ENCODE results near the gene SPPL3. TPM values are rescaled to one million over a fixed set of nuclear protein-coding genes. Genes with fewer than 3 reads are reported as not detected.

Gene SPPL3
- total RNA-seq, 1 experiment from 2014 or later = 32.5 TPM

- TF ChIP-seq ARID4B (CRISPR knock-in tag; IDR thresholded peaks at IDR 0.05; ENCODE audit: borderline replicate concordance) = no peak
- no peak for TF ChIP-seq USF1 (CRISPR knock-in tag; IDR thresholded peaks at IDR 0.05)
Measured at GRCh38 chr12:120758798-120759590, 145.2 kb downstream of the SPPL3 start (continued).

GRCh38 chr12:120757949-120758348 lies 146.2 kb downstream of the SPPL3 start:
- Mint-ChIP-seq H3K4me3 (no peak overlapping the region), H3K27me3 (ENCODE audit: low read depth) (no peaks in the 10 kb centered on the region), H3K4me1 (peaks cover 18% of the 10 kb centered on the region), H3K36me3 (peaks cover 12% of the 10 kb centered on the region), H3K27ac (no peak overlapping the region), H3K9me3 (peaks cover 17% of the 10 kb centered on the region)
- DNase-seq (ENCODE audit: low spot score) = no peak
- ATAC-seq = no peak
- ChIA-PET CTCF (interaction anchor here (0.6 to 2.8 kb wide), 2 partner anchors 20 to 62 kb away, joined by 3 to 7 read pairs; no protein-coding TSS in a partner anchor), POLR2A (no interaction called here)
- TF ChIP-seq ATF1 (CRISPR knock-in tag; IDR thresholded peaks at IDR 0.05) (no peak), FOXJ3 (CRISPR knock-in tag; IDR thresholded peaks at IDR 0.05; ENCODE audit: borderline replicate concordance) (no peak), GABPB1 (CRISPR knock-in tag; IDR thresholded peaks at IDR 0.05) (no peak), ATF3 (CRISPR knock-in tag; conservative IDR thresholded peaks at IDR 0.05) (no peak), ZNF219 (CRISPR knock-in tag; IDR thresholded peaks at IDR 0.05; ENCODE audit: borderline replicate concordance) (no peak), NR3C1 (CRISPR knock-in tag; conservative IDR thresholded peaks at IDR 0.05; ENCODE audit: low read depth) (no peak)

- H3K36me3 Mint-ChIP-seq = peaks cover 12% of the 10 kb centered on the region
- no peak overlapping the region for H3K27ac Mint-ChIP-seq
- TF ChIP-seq TCF7 (CRISPR knock-in tag; IDR thresholded peaks at IDR 0.05; ENCODE audit: low read depth) (no peak), ZNF423 (CRISPR knock-in tag; IDR thresholded peaks at IDR 0.05) (no peak), EMX1 (CRISPR knock-in tag; IDR thresholded peaks at IDR 0.05) (no peak), NFE2L1 (CRISPR knock-in tag; IDR thresholded peaks at IDR 0.05) (no peak), ARID4B (CRISPR knock-in tag; IDR thresholded peaks at IDR 0.05; ENCODE audit: borderline replicate concordance) (no peak), GTF2I (CRISPR knock-in tag; conservative IDR thresholded peaks at IDR 0.05) (no peak), ATF2 (CRISPR knock-in tag; IDR thresholded peaks at IDR 0.05; ENCODE audit: borderline replicate concordance, low read depth) (no peak), JUN (CRISPR knock-in tag; IDR thresholded peaks at IDR 0.05) (no peak), FOXP1 (CRISPR knock-in tag; IDR thresholded peaks at IDR 0.05; ENCODE audit: borderline replicate concordance) (no peak), IRF2 (CRISPR knock-in tag; IDR thresholded peaks at IDR 0.05; ENCODE audit: borderline replicate concordance, low read depth) (no peak), PREB (CRISPR knock-in tag; IDR thresholded peaks at IDR 0.05; ENCODE audit: borderline replicate concordance) (no peak), ZNF416 (CRISPR knock-in tag; IDR thresholded peaks at IDR 0.05) (no peak)
- POLR2A ChIA-PET = no interaction called here
- peaks cover 18% of the 10 kb centered on the region for H3K4me1 Mint-ChIP-seq
- no peak overlapping the region for H3K4me3 Mint-ChIP-seq
- H3K9me3 Mint-ChIP-seq = peaks cover 17% of the 10 kb centered on the region
- CTCF ChIA-PET = interaction anchor here (2.8 kb wide), 1 partner anchor 19 kb away, joined by 7 read pairs; no protein-coding TSS in a partner anchor
- DNase-seq (ENCODE audit: low spot score) = no peak
- H3K27me3 Mint-ChIP-seq (ENCODE audit: low read depth) = no peaks in the 10 kb centered on the region
- ATAC-seq = no peak
Measured at GRCh38 chr12:120757226-120757742, 146.9 kb downstream of the SPPL3 start.
